Epithelial cell of prostate (primary cell): ENCODE data around the gene MYO1D.
"Not testable (repeated sequence)": the region's sequence is repeated elsewhere in the genome, so short reads cannot be mapped to it uniquely, and the experiment has no call there.

Experiments used
- DNase-seq: peaks from one replicate; pipeline ENCODE4 v3.0.0-alpha.2; 2011; ENCODE audit warnings: low read depth, low spot score
- H3K27ac ChIP-seq: fragments of 450-650 bp; 2 replicates; pipeline ENCODE4 v1.5.1; 2017; ENCODE audit warnings: mild to moderate bottlenecking

MYO1D gene

GRCh38 chr17:32742681-32743538, 134.0 kb downstream of the MYO1D start:
- H3K27ac ChIP-seq: no peak overlapping the region
- DNase-seq: no peak

GRCh38 chr17:32741381-32741780, 135.5 kb downstream of the MYO1D start:
- DNase-seq: no peak
- H3K27ac ChIP-seq: no peak overlapping the region

GRCh38 chr17:32739722-32740121, 137.2 kb downstream of the MYO1D start:
- no peak overlapping the region for H3K27ac ChIP-seq
- DNase-seq: no peak

- DNase-seq, H3K27ac ChIP-seq: not testable (repeated sequence)
Observed at GRCh38 chr17:32739151-32739550, 137.8 kb downstream of the MYO1D start.

GRCh38 chr17:32733401-32733800, 143.5 kb downstream of the MYO1D start:
- no peak overlapping the region for H3K27ac ChIP-seq
- DNase-seq: no peak

GRCh38 chr17:32732900-32733299, 144.0 kb downstream of the MYO1D start:
- no peak for DNase-seq
- H3K27ac ChIP-seq: no peak overlapping the region

GRCh38 chr17:32732296-32732642, 144.7 kb downstream of the MYO1D start:
- H3K27ac ChIP-seq: no peak overlapping the region
- no peak for DNase-seq

GRCh38 chr17:32731556-32732295, 145.2 kb downstream of the MYO1D start:
- DNase-seq: no peak
- H3K27ac ChIP-seq: no peak overlapping the region

GRCh38 chr17:32727681-32728080, 149.2 kb downstream of the MYO1D start:
- DNase-seq: no peak
- H3K27ac ChIP-seq: no peak overlapping the region

GRCh38 chr17:32725697-32726096, 151.2 kb downstream of the MYO1D start:
- no peak for DNase-seq
- no peak overlapping the region for H3K27ac ChIP-seq

- no peak overlapping the region for H3K27ac ChIP-seq
- DNase-seq: no peak
Observed at GRCh38 chr17:32723310-32723955, 153.5 kb downstream of the MYO1D start.

- no peak for DNase-seq
- H3K27ac ChIP-seq: no peak overlapping the region
Observed at GRCh38 chr17:32722733-32723132, 154.2 kb downstream of the MYO1D start.

- no peak for DNase-seq
- H3K27ac ChIP-seq: no peak overlapping the region
Observed at GRCh38 chr17:32720671-32721070, 156.3 kb downstream of the MYO1D start.

- no peak for DNase-seq
- H3K27ac ChIP-seq: no peak overlapping the region
Observed at GRCh38 chr17:32719689-32720088, 157.2 kb downstream of the MYO1D start.

GRCh38 chr17:32714922-32715321, 162.0 kb downstream of the MYO1D start:
- DNase-seq, H3K27ac ChIP-seq: not testable (repeated sequence)

GRCh38 chr17:32714206-32714605, 162.7 kb downstream of the MYO1D start:
- not testable (repeated sequence) for DNase-seq, H3K27ac ChIP-seq

GRCh38 chr17:32713081-32713480, 163.8 kb downstream of the MYO1D start:
- H3K27ac ChIP-seq: no peak overlapping the region
- no peak for DNase-seq

- no peak for DNase-seq
Observed at GRCh38 chr17:32709562-32709961, 167.4 kb downstream of the MYO1D start.

GRCh38 chr17:32701871-32702270, 175.1 kb downstream of the MYO1D start:
- no peak for DNase-seq
- H3K27ac ChIP-seq: no peak overlapping the region

More at GRCh38 chr17:32709562-32709961, 167.4 kb downstream of the MYO1D start:
- H3K27ac ChIP-seq: no peak overlapping the region

GRCh38 chr17:32699247-32699646, 177.7 kb downstream of the MYO1D start:
- no peak for DNase-seq
- no peak overlapping the region for H3K27ac ChIP-seq
